OCI-LY7 (cell line): ENCODE results near the gene HAGHL.

Experiments used
- EZH2phosphoT487 ChIP-seq: fragments of 200-600 bp; sonication (generic); IDR thresholded peaks from 2 replicates; pipeline ENCODE4 v1.6.1; 2018; ENCODE audit warnings: low read depth, borderline replicate concordance, mild to moderate bottlenecking, mixed run types, antibody characterized with exemption, low read length, moderate library complexity, mixed read lengths
- TF ChIP-seq, protein P1 (sequence below): fragments of 200-600 bp; sonication (generic); conservative IDR thresholded peaks from 2 replicates; pipeline ENCODE4 v1.5.1; 2014; ENCODE audit warnings: mild to moderate bottlenecking, antibody characterized with exemption, low read length, moderate library complexity, mixed read lengths

DNA sequence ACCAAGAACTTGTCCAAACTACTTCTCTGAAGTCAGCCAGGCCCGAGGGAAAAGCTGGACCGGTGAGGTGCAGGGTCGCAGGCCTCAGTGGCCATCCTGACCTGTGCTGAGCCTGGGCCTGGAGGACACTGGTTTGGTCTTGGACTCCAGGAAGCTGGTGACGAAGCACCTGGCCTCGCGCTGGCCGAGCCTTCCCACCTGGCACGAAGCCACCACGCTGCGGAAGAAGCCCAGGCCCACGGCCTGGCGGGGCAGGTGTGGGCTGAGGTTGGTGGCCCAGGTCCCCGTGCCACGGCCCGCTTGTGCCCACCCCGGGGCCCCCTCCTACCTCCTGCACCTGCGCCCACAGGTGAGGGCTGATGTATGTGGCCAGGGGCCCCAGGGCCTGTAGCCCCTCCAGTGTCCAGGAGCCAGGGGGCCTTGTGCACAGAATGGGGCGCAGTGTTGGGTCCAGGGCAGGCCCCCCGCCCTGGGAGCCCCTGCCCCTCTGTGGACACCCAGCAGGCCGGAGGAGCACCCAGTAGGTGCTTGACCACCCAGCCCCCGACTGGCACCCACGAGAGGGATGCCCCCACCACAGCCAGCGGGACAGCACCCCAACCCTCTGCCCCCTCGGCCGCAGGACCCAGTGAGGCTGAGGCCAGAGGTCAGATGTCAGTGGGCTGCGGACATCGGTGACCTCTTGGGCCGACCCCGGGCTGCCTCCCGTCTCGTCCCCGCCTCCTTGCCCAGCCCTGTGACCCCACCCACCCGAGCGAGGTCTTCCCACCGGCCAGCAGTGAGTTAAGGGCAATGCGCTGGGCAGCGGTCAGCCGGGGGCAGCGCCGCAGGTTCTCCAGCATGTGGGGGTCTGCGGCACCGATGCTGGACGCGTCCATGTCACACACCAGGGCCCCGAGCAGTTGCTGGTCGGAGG is 47.4 kb downstream of the HAGHL start:
- no peak for TF ChIP-seq EZH2phosphoT487
- TF ChIP-seq, protein P1, sequence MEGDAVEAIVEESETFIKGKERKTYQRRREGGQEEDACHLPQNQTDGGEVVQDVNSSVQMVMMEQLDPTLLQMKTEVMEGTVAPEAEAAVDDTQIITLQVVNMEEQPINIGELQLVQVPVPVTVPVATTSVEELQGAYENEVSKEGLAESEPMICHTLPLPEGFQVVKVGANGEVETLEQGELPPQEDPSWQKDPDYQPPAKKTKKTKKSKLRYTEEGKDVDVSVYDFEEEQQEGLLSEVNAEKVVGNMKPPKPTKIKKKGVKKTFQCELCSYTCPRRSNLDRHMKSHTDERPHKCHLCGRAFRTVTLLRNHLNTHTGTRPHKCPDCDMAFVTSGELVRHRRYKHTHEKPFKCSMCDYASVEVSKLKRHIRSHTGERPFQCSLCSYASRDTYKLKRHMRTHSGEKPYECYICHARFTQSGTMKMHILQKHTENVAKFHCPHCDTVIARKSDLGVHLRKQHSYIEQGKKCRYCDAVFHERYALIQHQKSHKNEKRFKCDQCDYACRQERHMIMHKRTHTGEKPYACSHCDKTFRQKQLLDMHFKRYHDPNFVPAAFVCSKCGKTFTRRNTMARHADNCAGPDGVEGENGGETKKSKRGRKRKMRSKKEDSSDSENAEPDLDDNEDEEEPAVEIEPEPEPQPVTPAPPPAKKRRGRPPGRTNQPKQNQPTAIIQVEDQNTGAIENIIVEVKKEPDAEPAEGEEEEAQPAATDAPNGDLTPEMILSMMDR, result no peak
